ENCODE measurements around the gene TEKT5.

TEKT5 gene

GRCh38 chr16:10656618-10657017 lies 38.1 kb downstream of the TEKT5 start:
- Histone ChIP-seq H3K79me2 (ENCODE audit: insufficient read depth, low read length) (no peaks in the 10 kb centered on the region), H3K4me2 (ENCODE audit: low read depth, low read length, poor library complexity, severe bottlenecking) (no peak overlapping the region), H3K9me2 (replicated peaks; ENCODE audit: insufficient read depth, low read length) (no peaks in the 10 kb centered on the region)

GRCh38 chr16:10655415-10655977 lies 39.2 kb downstream of the TEKT5 start:
- Histone ChIP-seq H3K79me2 (ENCODE audit: insufficient read depth, low read length) (no peaks in the 10 kb centered on the region), H3K9me3 (ENCODE audit: insufficient read depth, low read length) (no peaks in the 10 kb centered on the region), H3K27me3 (ENCODE audit: low read length) (no peaks in the 10 kb centered on the region), H3K4me2 (ENCODE audit: low read depth, low read length, poor library complexity, severe bottlenecking) (no peak overlapping the region), H3K9ac (ENCODE audit: low read length) (no peak overlapping the region), H2AFZ (ENCODE audit: low read depth, low read length, severe bottlenecking) (no peak overlapping the region), H4K20me1 (ENCODE audit: low read depth, low read length) (no peaks in the 10 kb centered on the region), H3F3A (ENCODE audit: insufficient read depth) (no peaks in the 10 kb centered on the region), H3K27ac (ENCODE audit: low read depth, low read length) (no peak overlapping the region), H3K36me3 (ENCODE audit: low read length) (no peaks in the 10 kb centered on the region), H3K9me2 (replicated peaks; ENCODE audit: insufficient read depth, low read length) (no peaks in the 10 kb centered on the region), H3K4me3 (ENCODE audit: insufficient read depth, low read length, poor library complexity, severe bottlenecking) (no peak overlapping the region)
- TF ChIP-seq EZH2phosphoT487 (conservative IDR thresholded peaks at IDR 0.05; ENCODE audit: low read length) (no peak), CTCF (IDR thresholded peaks at IDR 0.05; ENCODE audit: insufficient read depth, low read length, poor library complexity, severe bottlenecking) (no peak)

More at GRCh38 chr16:10656618-10657017, 38.1 kb downstream of the TEKT5 start:
- no peaks in the 10 kb centered on the region for H3K27me3 ChIP-seq (ENCODE audit: low read length)
- no peaks in the 10 kb centered on the region for H3K9me3 ChIP-seq (ENCODE audit: insufficient read depth, low read length)
- H3K9ac ChIP-seq (ENCODE audit: low read length), result no peak overlapping the region
- no peaks in the 10 kb centered on the region for H3F3A ChIP-seq (ENCODE audit: insufficient read depth)
- H2AFZ ChIP-seq (ENCODE audit: low read depth, low read length, severe bottlenecking), result no peak overlapping the region
- no peak overlapping the region for H3K27ac ChIP-seq (ENCODE audit: low read depth, low read length)
- no peaks in the 10 kb centered on the region for H4K20me1 ChIP-seq (ENCODE audit: low read depth, low read length)
- TF ChIP-seq CTCF (IDR thresholded peaks at IDR 0.05; ENCODE audit: insufficient read depth, low read length, poor library complexity, severe bottlenecking) (no peak), EZH2phosphoT487 (conservative IDR thresholded peaks at IDR 0.05; ENCODE audit: low read length) (no peak)
- no peak overlapping the region for H3K4me3 ChIP-seq (ENCODE audit: insufficient read depth, low read length, poor library complexity, severe bottlenecking)
- H3K36me3 ChIP-seq (ENCODE audit: low read length), result no peaks in the 10 kb centered on the region

DNA sequence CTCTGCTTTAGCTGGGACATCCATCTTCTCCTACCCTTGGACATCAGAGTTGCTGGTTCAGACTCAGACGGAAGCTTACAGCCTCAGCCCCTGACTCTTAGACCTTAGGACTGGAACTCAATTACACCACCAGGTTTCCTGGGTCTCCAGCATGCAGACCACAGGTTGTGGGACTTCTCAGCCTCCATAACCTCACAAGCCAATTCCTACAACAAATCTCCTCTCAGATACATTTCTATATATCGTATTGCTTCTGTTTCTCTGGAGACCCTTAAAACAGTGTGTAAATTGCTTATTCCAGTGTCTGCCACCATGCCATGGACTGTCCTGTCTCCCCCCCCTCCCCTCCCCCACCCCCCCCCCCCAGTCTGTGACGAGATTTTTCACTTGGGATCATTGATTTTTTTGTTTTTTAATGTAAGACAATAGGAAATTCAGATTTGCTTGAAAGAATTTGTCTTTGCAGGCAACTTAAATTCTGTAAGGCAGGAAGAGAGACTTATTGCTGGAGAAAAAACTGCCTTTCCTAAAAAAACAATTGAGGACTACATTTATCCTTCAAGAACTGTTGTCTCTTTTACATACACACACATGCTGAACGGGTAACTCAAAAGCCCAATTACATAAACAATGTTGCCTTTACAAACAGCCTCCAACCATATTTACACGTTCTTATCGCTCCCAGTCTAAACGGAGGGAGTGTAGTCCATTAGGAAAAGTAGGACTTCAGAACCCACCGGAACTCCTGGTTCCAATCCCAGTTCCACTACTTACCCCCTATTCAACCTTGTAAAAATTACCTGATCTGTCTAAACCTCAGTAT lies 39.9 kb downstream of the TEKT5 start:
- Histone ChIP-seq H3K79me2 (ENCODE audit: insufficient read depth, low read length) (no peaks in the 10 kb centered on the region), H3F3A (ENCODE audit: insufficient read depth) (no peaks in the 10 kb centered on the region), H4K20me1 (ENCODE audit: low read depth, low read length) (no peaks in the 10 kb centered on the region), H3K4me2 (ENCODE audit: low read depth, low read length, poor library complexity, severe bottlenecking) (no peak overlapping the region), H3K9me3 (ENCODE audit: insufficient read depth, low read length) (no peaks in the 10 kb centered on the region), H3K9ac (ENCODE audit: low read length) (no peak overlapping the region), H3K36me3 (ENCODE audit: low read length) (no peaks in the 10 kb centered on the region), H3K9me2 (replicated peaks; ENCODE audit: insufficient read depth, low read length) (no peaks in the 10 kb centered on the region), H3K27ac (ENCODE audit: low read depth, low read length) (no peak overlapping the region), H2AFZ (ENCODE audit: low read depth, low read length, severe bottlenecking) (no peak overlapping the region), H3K4me3 (ENCODE audit: insufficient read depth, low read length, poor library complexity, severe bottlenecking) (no peak overlapping the region), H3K27me3 (ENCODE audit: low read length) (no peaks in the 10 kb centered on the region)
- TF ChIP-seq EZH2phosphoT487 (conservative IDR thresholded peaks at IDR 0.05; ENCODE audit: low read length) (no peak), CTCF (IDR thresholded peaks at IDR 0.05; ENCODE audit: insufficient read depth, low read length, poor library complexity, severe bottlenecking) (no peak)

All from SU-DHL-6 (cell line).